Endometrial microvascular endothelial cells (primary cell): ENCODE results near the gene ZFY. TPM values are rescaled to one million over a fixed set of nuclear protein-coding genes. Genes with fewer than 3 reads are reported as not detected.
"Not testable (repeated sequence)": the region's sequence is repeated elsewhere in the genome, so short reads cannot be mapped to it uniquely, and the experiment has no call there.

ENCODE experiments used
- in situ Hi-C: cut with HindIII; loops from 2 replicates; pipeline ENCODE4 v1.10.0; 2017; ENCODE audit warnings: low sequenced_read_pairs, low pct_unique_long_range_greater_than_20kb; ENCODE audit errors: inconsistent ontology term
- total RNA-seq: library from RNA; depleted of rRNA; stranded (reverse); fragments of >200 nt; gene quantifications from one replicate; pipeline ENCODE4 v1.2.3, GENCODE V29; 2015; ENCODE audit errors: inconsistent ontology term

ZFY gene
- total RNA-seq, 1 donor from 2014 or later, result not detected

GRCh38 chrY:2965629-2966028, 30.4 kb downstream of the ZFY start:
- in situ Hi-C loops, result no loop called here

- in situ Hi-C loops, result no loop called here
Observed at GRCh38 chrY:2969561-2969960, 34.4 kb downstream of the ZFY start.

GRCh38 chrY:2972708-2973107, 37.5 kb downstream of the ZFY start:
- in situ Hi-C loops, result no loop called here

GRCh38 chrY:2973110-2973751, 38.0 kb downstream of the ZFY start:
- in situ Hi-C loops, result no loop called here

GRCh38 chrY:2979283-2979682, 44.1 kb downstream of the ZFY start:
- in situ Hi-C loops, result no loop called here

- in situ Hi-C loops, result no loop called here
Observed at GRCh38 chrY:2984491-2984890, 49.3 kb downstream of the ZFY start.

GRCh38 chrY:2987178-2987577, 52.0 kb downstream of the ZFY start:
- in situ Hi-C loops, result not testable (repeated sequence)

- in situ Hi-C loops, result not testable (repeated sequence)
Observed at GRCh38 chrY:2997369-2997768, 62.2 kb downstream of the ZFY start.

GRCh38 chrY:3002190-3002589, 67.0 kb downstream of the ZFY start:
- in situ Hi-C loops, result no loop called here

- in situ Hi-C loops, result no loop called here
Observed at GRCh38 chrY:3002680-3003515, 67.7 kb downstream of the ZFY start.

GRCh38 chrY:3003516-3003830, 68.3 kb downstream of the ZFY start:
- in situ Hi-C loops, result no loop called here

- in situ Hi-C loops, result no loop called here
Observed at GRCh38 chrY:3003846-3004245, 68.7 kb downstream of the ZFY start.

- in situ Hi-C loops, result not testable (repeated sequence)
Observed at GRCh38 chrY:3006031-3006430, 70.8 kb downstream of the ZFY start.

GRCh38 chrY:3007967-3008366, 72.8 kb downstream of the ZFY start:
- in situ Hi-C loops, result no loop called here

GRCh38 chrY:3012226-3012625, 77.0 kb downstream of the ZFY start:
- in situ Hi-C loops, result no loop called here

GRCh38 chrY:3016594-3016993, 81.4 kb downstream of the ZFY start:
- in situ Hi-C loops, result no loop called here

- in situ Hi-C loops, result no loop called here
Observed at GRCh38 chrY:3018546-3018945, 83.4 kb downstream of the ZFY start.

GRCh38 chrY:3019584-3019983, 84.4 kb downstream of the ZFY start:
- in situ Hi-C loops, result no loop called here

- in situ Hi-C loops, result no loop called here
Observed at GRCh38 chrY:3021176-3021575, 86.0 kb downstream of the ZFY start.

- in situ Hi-C loops, result no loop called here
Observed at GRCh38 chrY:3023606-3024005, 88.4 kb downstream of the ZFY start.

- in situ Hi-C loops, result no loop called here
Observed at GRCh38 chrY:3025357-3025756, 90.2 kb downstream of the ZFY start.
